Measurements from ENCODE around the gene CTNND2.

The CTNND2 gene

DNA sequence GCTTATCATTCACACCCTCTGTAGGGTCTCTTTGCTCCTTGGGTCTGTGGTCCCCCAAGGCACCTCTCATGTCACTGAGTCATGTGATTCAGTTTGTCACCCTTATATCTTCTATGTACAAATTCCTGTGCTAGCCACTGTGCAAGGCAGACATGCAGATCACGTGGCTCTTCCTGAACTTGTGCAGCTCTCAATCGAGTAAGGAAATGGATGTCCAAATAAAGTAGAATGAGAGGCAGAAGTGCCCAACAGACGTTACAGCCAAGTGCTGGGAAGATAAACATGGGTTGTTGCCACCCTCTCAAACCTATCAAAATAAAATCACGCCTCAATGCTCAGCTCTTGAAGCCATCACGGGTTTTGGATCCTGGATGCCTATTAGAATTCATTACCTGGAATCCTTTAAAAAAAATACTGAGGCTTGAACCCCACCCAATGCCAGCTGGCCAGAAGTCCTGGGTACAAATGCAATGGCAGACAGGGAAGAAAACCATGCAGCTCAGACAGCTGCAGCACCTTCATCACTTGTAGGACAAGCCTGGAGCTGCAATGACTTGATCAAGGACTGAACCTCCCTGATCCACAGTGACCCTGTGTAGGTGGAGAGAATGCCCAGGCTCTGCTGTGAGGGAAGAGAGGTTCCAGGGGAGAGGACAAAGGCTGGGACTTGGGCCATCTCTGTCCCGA lies 914.5 kb downstream of the CTNND2 start:
- CTCF ChIA-PET, result interaction anchor here (1.3 to 4.9 kb wide), 5 partner anchors 12 to 125 kb away, joined by 3 to 60 read pairs (median 5); no protein-coding TSS in a partner anchor
- TF ChIP-seq, protein P1, sequence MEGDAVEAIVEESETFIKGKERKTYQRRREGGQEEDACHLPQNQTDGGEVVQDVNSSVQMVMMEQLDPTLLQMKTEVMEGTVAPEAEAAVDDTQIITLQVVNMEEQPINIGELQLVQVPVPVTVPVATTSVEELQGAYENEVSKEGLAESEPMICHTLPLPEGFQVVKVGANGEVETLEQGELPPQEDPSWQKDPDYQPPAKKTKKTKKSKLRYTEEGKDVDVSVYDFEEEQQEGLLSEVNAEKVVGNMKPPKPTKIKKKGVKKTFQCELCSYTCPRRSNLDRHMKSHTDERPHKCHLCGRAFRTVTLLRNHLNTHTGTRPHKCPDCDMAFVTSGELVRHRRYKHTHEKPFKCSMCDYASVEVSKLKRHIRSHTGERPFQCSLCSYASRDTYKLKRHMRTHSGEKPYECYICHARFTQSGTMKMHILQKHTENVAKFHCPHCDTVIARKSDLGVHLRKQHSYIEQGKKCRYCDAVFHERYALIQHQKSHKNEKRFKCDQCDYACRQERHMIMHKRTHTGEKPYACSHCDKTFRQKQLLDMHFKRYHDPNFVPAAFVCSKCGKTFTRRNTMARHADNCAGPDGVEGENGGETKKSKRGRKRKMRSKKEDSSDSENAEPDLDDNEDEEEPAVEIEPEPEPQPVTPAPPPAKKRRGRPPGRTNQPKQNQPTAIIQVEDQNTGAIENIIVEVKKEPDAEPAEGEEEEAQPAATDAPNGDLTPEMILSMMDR (IDR thresholded peaks at IDR 0.05; ENCODE audit: control extremely low read depth, extremely low read depth, low read depth, missing control alignments), result no peak
- DNase-seq (ENCODE audit: extremely low spot score), result no peak
- POLR2A ChIA-PET, result no interaction called here

DNA sequence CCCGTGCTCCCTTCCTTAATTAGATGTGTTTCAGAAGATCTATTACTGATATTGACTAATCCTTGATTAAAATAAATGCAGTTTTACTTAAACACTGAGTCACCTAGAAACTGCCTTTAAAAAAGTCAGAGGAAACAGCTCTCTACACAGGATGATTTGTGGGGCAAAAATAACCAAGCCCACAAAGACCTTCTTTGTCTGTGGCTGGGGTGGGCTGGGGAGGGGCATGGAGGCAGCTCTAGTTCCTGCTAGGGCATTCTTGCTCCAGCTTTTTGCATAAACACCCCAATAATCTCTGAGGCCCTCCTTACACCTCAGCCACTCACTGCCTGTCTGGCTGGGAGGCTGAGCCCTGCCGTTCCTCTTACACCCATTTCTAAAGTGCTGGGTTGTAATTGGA lies 915.6 kb downstream of the CTNND2 start:
- TF ChIP-seq, protein P1 (IDR thresholded peaks at IDR 0.05; ENCODE audit: control extremely low read depth, extremely low read depth, low read depth, missing control alignments), result no peak
- ChIA-PET POLR2A (no interaction called here), CTCF (interaction anchor here (0.8 to 4.9 kb wide), 16 partner anchors 9 to 1029 kb away, joined by 3 to 60 read pairs (median 3); no protein-coding TSS in a partner anchor)
- DNase-seq (ENCODE audit: extremely low spot score), result no peak

DNA sequence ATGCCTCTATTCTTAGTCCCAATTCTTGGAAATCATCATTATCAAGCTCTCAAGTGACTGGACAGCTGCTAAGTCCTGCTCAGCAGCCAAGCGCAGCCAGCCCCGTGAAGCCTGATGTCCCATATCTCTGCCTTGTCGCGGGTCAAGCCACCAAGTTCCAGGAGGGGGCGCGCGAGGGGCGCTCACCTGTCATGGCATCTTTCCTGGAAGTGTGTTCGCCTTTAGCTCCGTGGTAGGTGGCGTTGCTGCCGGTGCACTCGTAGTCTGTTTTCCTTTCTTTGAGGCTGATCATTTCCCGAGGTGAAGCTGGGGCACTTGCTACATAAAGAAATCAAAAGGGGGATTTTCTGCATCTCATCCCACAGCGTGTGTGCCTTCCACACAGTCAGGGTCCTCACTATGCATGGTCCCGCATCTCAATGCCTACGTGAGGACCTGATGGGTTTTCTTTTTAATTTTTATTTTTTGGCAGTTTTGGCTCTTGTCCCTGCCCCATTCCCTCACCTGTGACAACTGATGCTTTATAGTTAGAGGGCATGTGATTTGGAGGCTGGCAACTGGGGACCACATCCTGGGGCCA lies 916.2 kb downstream of the CTNND2 start:
- peak; percentile 73 for DNase-seq (ENCODE audit: extremely low spot score)
- TF ChIP-seq, protein P1 (IDR thresholded peaks at IDR 0.05; ENCODE audit: control extremely low read depth, extremely low read depth, low read depth, missing control alignments), result peak; percentile 90
- POLR2A ChIA-PET, result no interaction called here
- CTCF ChIA-PET, result interaction anchor here (0.8 to 4.9 kb wide), 21 partner anchors 8 to 1029 kb away, joined by 3 to 60 read pairs (median 3); no protein-coding TSS in a partner anchor

DNA sequence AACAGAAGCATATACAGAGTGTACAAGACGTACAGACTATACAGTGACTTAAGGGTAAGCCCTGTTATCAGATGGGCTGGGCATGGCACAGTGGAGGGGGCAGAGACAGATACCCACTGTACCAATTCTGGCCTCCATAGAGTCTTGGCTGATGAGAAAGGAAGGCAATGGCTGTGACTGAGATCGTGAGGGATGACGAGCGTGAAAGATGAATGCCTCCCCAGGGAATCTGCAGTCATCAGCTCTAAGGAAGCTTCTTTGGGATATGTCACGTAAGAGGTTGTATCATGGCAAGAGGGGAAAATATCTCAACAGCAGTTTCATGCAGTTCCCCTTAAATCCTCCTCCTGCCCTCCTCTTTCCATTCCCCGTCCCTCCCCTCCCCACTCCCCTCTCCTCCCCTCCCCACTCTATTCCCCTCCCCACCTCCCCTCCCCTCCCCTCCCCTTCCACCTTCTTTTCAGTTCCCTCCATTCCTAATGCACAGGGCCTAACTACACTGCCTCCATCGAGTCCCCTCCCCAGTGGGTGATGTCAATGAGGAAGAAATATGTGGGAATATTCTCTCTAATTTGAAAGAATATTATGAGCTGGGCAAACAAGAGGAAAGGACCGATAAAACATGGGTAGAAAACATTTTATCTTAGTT lies 916.8 kb downstream of the CTNND2 start:
- DNase-seq (ENCODE audit: extremely low spot score), result no peak
- ChIA-PET POLR2A (no interaction called here), CTCF (interaction anchor here (0.8 to 4.9 kb wide), 17 partner anchors 8 to 1030 kb away, joined by 3 to 60 read pairs (median 3); no protein-coding TSS in a partner anchor)
- TF ChIP-seq, protein P1 (IDR thresholded peaks at IDR 0.05; ENCODE audit: control extremely low read depth, extremely low read depth, low read depth, missing control alignments), result no peak

DNA sequence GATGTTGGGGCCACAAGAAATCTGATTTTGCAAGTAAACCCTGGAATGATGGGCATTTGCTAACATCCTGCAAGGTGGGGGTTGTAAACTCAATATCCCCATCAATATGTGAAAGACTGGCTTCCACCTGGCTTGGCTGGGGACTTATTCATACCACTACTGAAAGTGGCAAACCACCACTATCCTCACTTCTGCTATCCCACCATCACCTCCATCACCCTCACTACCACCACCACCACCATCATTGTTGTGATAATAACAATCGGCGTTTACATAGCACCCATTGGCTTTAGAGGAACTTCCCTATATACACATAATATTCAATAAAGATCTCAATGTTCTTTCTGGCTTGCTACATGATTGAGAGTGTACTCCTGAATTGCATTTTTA lies 918.5 kb downstream of the CTNND2 start:
- CTCF ChIA-PET, result interaction anchor here (4.9 kb wide), 1 partner anchor 16 kb away, joined by 60 read pairs; no protein-coding TSS in a partner anchor
- TF ChIP-seq, protein P1 (IDR thresholded peaks at IDR 0.05; ENCODE audit: control extremely low read depth, extremely low read depth, low read depth, missing control alignments), result no peak
- POLR2A ChIA-PET, result no interaction called here
- DNase-seq (ENCODE audit: extremely low spot score), result no peak

DNA sequence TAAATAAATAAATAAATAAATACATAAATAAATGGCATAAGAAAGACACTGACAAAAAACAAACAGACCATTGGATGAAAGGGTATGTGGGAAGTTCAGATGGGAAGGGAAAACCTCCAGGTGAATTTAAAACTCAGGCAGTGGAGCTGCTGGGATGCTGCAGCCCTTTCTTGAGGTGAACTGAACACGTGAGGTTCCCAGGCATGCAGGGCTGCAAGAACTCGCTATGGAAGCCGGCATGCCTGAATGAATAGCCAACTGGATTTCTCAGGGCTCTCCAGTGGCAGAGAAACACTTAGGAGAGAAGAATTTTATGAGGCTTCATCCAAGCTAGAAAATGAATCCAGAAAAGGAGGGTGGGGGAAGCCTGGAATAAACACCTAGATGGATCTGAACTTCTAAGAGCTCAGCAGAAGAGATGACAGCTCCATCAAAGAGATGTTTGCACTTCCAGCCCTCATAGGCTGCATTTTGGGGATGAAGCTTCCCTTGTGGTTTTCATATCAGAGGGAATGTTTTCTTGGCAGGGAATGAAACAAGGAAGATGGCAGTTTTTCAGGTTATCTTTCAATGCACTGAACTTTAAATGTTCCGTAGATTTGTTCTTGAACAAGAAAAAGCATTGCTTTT lies 919.0 kb downstream of the CTNND2 start:
- TF ChIP-seq, protein P1 (IDR thresholded peaks at IDR 0.05; ENCODE audit: control extremely low read depth, extremely low read depth, low read depth, missing control alignments), result no peak
- ChIA-PET POLR2A (no interaction called here), CTCF (interaction anchor here (1.0 kb wide), 1 partner anchor 10 kb away, joined by 4 read pairs; no protein-coding TSS in a partner anchor)
- DNase-seq (ENCODE audit: extremely low spot score), result no peak
